Pancreas (tissue), 10 donors: ENCODE data around the gene GJC1. TPM values are rescaled to one million over a fixed set of nuclear protein-coding genes. Genes with fewer than 3 reads are reported as not detected.

ENCODE experiments used
- ATAC-seq, 4 donors: fragments of 200-7000 bp; cut with Tn5 transposase; one replicate each; pipeline versions ENCODE4 v1.8.0 to v1.9.1; 2020; ENCODE audit warnings: mild to moderate bottlenecking in 4 of 4, moderate library complexity in 4 of 4
- DNase-seq, 6 donors: peaks; one replicate each; pipeline ENCODE4 v3.0.0-alpha.2; 2020
- FAIRE-seq: peaks from 2 replicates; lab custom pipeline; 2012; peaks lifted over from hg19 to GRCh38; lab: Jason Lieb, UNC
- H3K27ac ChIP-seq, 4 donors: fragments of 200-600 bp; sonication (generic); 1 replicate in 3 of 4; 2 replicates in 1 of 4; pipeline versions ENCODE4 v1.5.0 to v1.8.0; 2020
- H3K27me3 ChIP-seq, 4 donors: fragments of 200-600 bp; one replicate each; pipeline ENCODE4 v1.8.0; 2021
- H3K36me3 ChIP-seq, 3 donors: fragments of 200-600 bp; sonication (generic) in 1 of 3; one replicate each; pipeline versions ENCODE4 v1.5.0 to v1.8.0; 2020 to 2021
- H3K4me1 ChIP-seq, 3 donors: fragments of 200-600 bp; one replicate each; pipeline ENCODE4 v1.8.0; 2021
- H3K4me3 ChIP-seq, 4 donors: fragments of 200-600 bp; sonication (generic) in 2 of 4; one replicate each; pipeline versions ENCODE4 v1.5.0 to v1.8.0; 2020 to 2021
- H3K9me3 ChIP-seq, 4 donors: fragments of 200-600 bp; one replicate each; pipeline ENCODE4 v1.8.0; 2021
- CTCF ChIP-seq, 4 donors: fragments of 200-600 bp; sonication (generic) in 3 of 4; IDR thresholded peaks; one replicate each; pipeline versions ENCODE4 v1.5.0 to v1.8.0; 2021; ENCODE audit warnings: antibody characterized with exemption in 4 of 4
- WGBS, 2 donors: extraction: QIAGEN DNeasy Blood & Tissue Kit; methylation state at CpG; one replicate each; pipeline ENCODE4 v1.1.7; 2013; 5-methylcytosine and 5-hydroxymethylcytosine counted together
- intact Hi-C, 3 donors: fragments of 100-400 bp; cut with DNase I; formaldehyde crosslinking; loops; one replicate each; pipeline versions ENCODE4 v1.11.1 to v1.14.2; 2022
- polyA plus RNA-seq, 2 donors: library from polyadenylated mRNA; stranded (reverse); fragments of 200-250 nt; gene quantifications; one replicate each; pipeline ENCODE4 v1.2.3, GENCODE V29; 2013
- total RNA-seq, 6 donors: library from RNA; stranded (reverse); fragmentation: NEBNext Ultra II Directional in 4 of 6; extraction: Animal tissue kit (Norgen Biotek cat#: 25700) in 4 of 6; gene quantifications; one replicate each; pipeline versions ENCODE4 v1.2.1 to v1.2.4, GENCODE V29; 2021 to 2023
- donor health status: healthy with polysubstance abuse.
- donor health status: DM: no; HTN: no; CAD: no; lungs with moderate emphysema.
- donor health status: DM: no; HTN: no; CAD: no.
- donor health status: control.
- donor health status: control.
- donor health status: Bipolar disorder and iron deficiency.
- donor health status: DM: yes; HTN: yes; CAD: no.
- donor health status: DM: no; HTN: no; CAD: no.
- donor health status: DM: no; HTN: no; CAD: no.
- donor health status: DM: yes; HTN: yes; CAD: no.

GJC1 gene
- total and polyA plus RNA-seq, 8 donors, result 0.58 to 3.1 (median 1.1) TPM

GRCh38 chr17:44840936-44841335, 10.8 kb upstream of the GJC1 start:
- H3K27ac ChIP-seq, result no peak overlapping the region
- no peaks in the 10 kb centered on the region for H3K9me3 ChIP-seq
- ATAC-seq (no peak), DNase-seq (no peak), FAIRE-seq (no peak)
- WGBS, 2 donors, result 80 to 90% methylated on average over 3 of the region's 3 CpGs
- H3K4me1 ChIP-seq, result no peaks in the 10 kb centered on the region
- H3K27me3 ChIP-seq, result no peaks in the 10 kb centered on the region
- intact Hi-C loops, result no loop called here
- no peaks in the 10 kb centered on the region for H3K36me3 ChIP-seq
- H3K4me3 ChIP-seq, result no peak overlapping the region
- no peak for TF ChIP-seq CTCF (IDR thresholded peaks at IDR 0.05)

GRCh38 chr17:44840274-44840673, 10.2 kb upstream of the GJC1 start:
- no peaks in the 10 kb centered on the region for H3K36me3 ChIP-seq
- H3K4me1 ChIP-seq, result no peaks in the 10 kb centered on the region
- H3K27ac ChIP-seq, result no peak overlapping the region
- 65 to 83% methylated on average over 4 of the region's 4 CpGs for WGBS, 2 donors
- ATAC-seq, result no peak
- no peak for FAIRE-seq
- H3K4me3 ChIP-seq, result no peak overlapping the region
- no peaks in the 10 kb centered on the region for H3K27me3 ChIP-seq
- intact Hi-C loops, result no loop called here
- no peaks in the 10 kb centered on the region for H3K9me3 ChIP-seq
- DNase-seq, result no peak
- TF ChIP-seq CTCF (IDR thresholded peaks at IDR 0.05), result no peak

- Histone ChIP-seq H3K9me3 (no peaks in the 10 kb centered on the region), H3K4me3 (no peak overlapping the region), H3K27me3 (peaks cover 0 to 5% (median 0%) of the 10 kb centered on the region in 4 donors), H3K36me3 (no peaks in the 10 kb centered on the region), H3K4me1 (no peaks in the 10 kb centered on the region), H3K27ac (no peak overlapping the region)
- DNase-seq (no peak), FAIRE-seq (no peak), ATAC-seq (no peak)
- 40 to 60% methylated on average over 2 of the region's 2 CpGs for WGBS, 2 donors
- no peak for TF ChIP-seq CTCF (IDR thresholded peaks at IDR 0.05)
- intact Hi-C loops, result no loop called here
These were observed 7.1 kb upstream of the GJC1 start for GRCh38 chr17:44837196-44837595.

- Histone ChIP-seq H3K27me3 (peaks cover 0 to 33% (median 5%) of the 10 kb centered on the region in 4 donors), H3K4me1 (peaks cover 0 to 4% (median 0%) of the 10 kb centered on the region in 3 donors), H3K27ac (no peak overlapping the region), H3K4me3 (no peak overlapping the region), H3K9me3 (no peaks in the 10 kb centered on the region), H3K36me3 (no peaks in the 10 kb centered on the region)
- FAIRE-seq, result no peak
- intact Hi-C loops, result no loop called here
- ATAC-seq, result no peak
- TF ChIP-seq CTCF (IDR thresholded peaks at IDR 0.05), result no peak
- no peak for DNase-seq
- WGBS, 2 donors, result 75 to 87% methylated on average over 5 of the region's 5 CpGs
These were observed 2.7 kb upstream of the GJC1 start for GRCh38 chr17:44832805-44833204.

- Histone ChIP-seq H3K9me3 (no peaks in the 10 kb centered on the region), H3K4me3 (no peak overlapping the region), H3K36me3 (no peaks in the 10 kb centered on the region), H3K27me3 (peaks cover 4 to 47% (median 12%) of the 10 kb centered on the region in 4 donors), H3K27ac (no peak overlapping the region), H3K4me1 (peaks cover 0 to 4% (median 0%) of the 10 kb centered on the region in 3 donors)
- WGBS, 2 donors, result 73 to 90% methylated on average over 12 of the region's 12 CpGs
- DNase-seq (no peak), ATAC-seq (no peak), FAIRE-seq (no peak)
- no peak for TF ChIP-seq CTCF (IDR thresholded peaks at IDR 0.05)
- intact Hi-C loops, result no loop called here
These were observed 1.3 kb upstream of the GJC1 start for GRCh38 chr17:44831371-44831770.
